A673 (cell line): ENCODE data around the gene DLGAP1. TPM values are rescaled to one million over a fixed set of nuclear protein-coding genes. Genes with fewer than 3 reads are reported as not detected.

Experiments
- BruUV-seq: library from RNA; stranded (reverse); fragments of 400-500 nt; replicated peaks from 2 replicates; lab custom pipeline; 2021; lab: Mats Ljungman, UMichigan
- CTCF ChIA-PET: fragments of 300-600 bp; sonication (Branson Sonifier 250); formaldehyde crosslinking; loops from one replicate; lab custom pipeline; 2022; ENCODE audit warnings: antibody characterized with exemption; lab: Charles Lee
- POLR2A ChIA-PET: fragments of 300-600 bp; sonication (Branson Sonifier 250); formaldehyde crosslinking; loops from one replicate; lab custom pipeline; 2022; ENCODE audit warnings: antibody characterized with exemption; ENCODE audit not compliant: low non-redundant PET; lab: Charles Lee
- DNase-seq: peaks from one replicate; pipeline ENCODE4 v3.0.0-alpha.2; 2015; ENCODE audit warnings: low spot score
- H3K27ac ChIP-seq: fragments of 200-600 bp; sonication (generic); 2 replicates; pipeline ENCODE4 v1.5.1; 2016; ENCODE audit warnings: mixed run types, low read depth, mild to moderate bottlenecking, mixed read lengths, antibody characterized with exemption, low read length; ENCODE audit not compliant: poor library complexity, severe bottlenecking
- H3K27me3 ChIP-seq: fragments of 200-600 bp; sonication (generic); replicated peaks from 2 replicates; pipeline ENCODE4 v1.6.1; 2017; ENCODE audit warnings: mixed run types, low read depth, mild to moderate bottlenecking, mixed read lengths, antibody characterized with exemption, low read length; ENCODE audit not compliant: insufficient read depth, poor library complexity
- H3K36me3 ChIP-seq: fragments of 200-600 bp; sonication (generic); 2 replicates; pipeline ENCODE4 v1.6.1; 2016; ENCODE audit warnings: mixed run types, mild to moderate bottlenecking, mixed read lengths, antibody characterized with exemption, low read length; ENCODE audit not compliant: insufficient read depth, poor library complexity, severe bottlenecking
- H3K4me1 ChIP-seq: fragments of 200-600 bp; sonication (generic); 2 replicates; pipeline ENCODE4 v1.6.1; 2017; ENCODE audit warnings: mixed run types, mild to moderate bottlenecking, mixed read lengths, antibody characterized with exemption, low read length; ENCODE audit not compliant: insufficient read depth, poor library complexity, severe bottlenecking
- H3K4me3 ChIP-seq: fragments of 200-600 bp; sonication (generic); 2 replicates; pipeline ENCODE4 v1.5.1; 2016; ENCODE audit warnings: low read depth, mixed run types, mild to moderate bottlenecking, mixed read lengths, low read length; ENCODE audit not compliant: poor library complexity, severe bottlenecking
- H3K9me3 ChIP-seq: fragments of 200-600 bp; sonication (generic); 2 replicates; pipeline ENCODE4 v1.6.1; 2016; ENCODE audit warnings: mixed run types, low read depth, mild to moderate bottlenecking, mixed read lengths, antibody characterized with exemption, low read length; ENCODE audit not compliant: poor library complexity, severe bottlenecking
- CTCF ChIP-seq: fragments of 300-800, 200-600 bp; sonication (generic); conservative IDR thresholded peaks from 2 replicates; pipeline ENCODE4 v1.5.1; 2017; ENCODE audit warnings: low read depth, mild to moderate bottlenecking, antibody characterized with exemption, low read length, moderate library complexity, mixed read lengths
- EZH2 ChIP-seq: fragments of 200-600 bp; sonication (generic); IDR thresholded peaks from 2 replicates; pipeline ENCODE4 v1.6.1; 2017; ENCODE audit warnings: borderline replicate concordance, low read depth, mild to moderate bottlenecking, mixed read lengths, antibody characterized with exemption, low read length; ENCODE audit not compliant: poor library complexity, severe bottlenecking
- intact Hi-C: fragments of 100-400 bp; cut with micrococcal nuclease; formaldehyde crosslinking; loops from one replicate; pipeline ENCODE4 v1.10.0; 2022; ENCODE audit not compliant: unreplicated experiment
- total RNA-seq: library from RNA; stranded (reverse); gene quantifications from 2 replicates; pipeline ENCODE4 v1.2.3, GENCODE V29; 2021

Gene DLGAP1
- total RNA-seq, 1 experiment from 2014 or later: 135 TPM

GRCh38 chr18:3626929-3627458 lies 828.1 kb downstream of the DLGAP1 start:
- DNase-seq: no peak
- intact Hi-C loops: no loop called here
- CTCF ChIA-PET: no interaction called here

GRCh38 chr18:3625742-3626091 lies 829.4 kb downstream of the DLGAP1 start:
- no peak overlapping the region for H3K4me3 ChIP-seq
- no peaks in the 10 kb centered on the region for H3K27me3 ChIP-seq
- intact Hi-C loops: no loop called here
- no TSS peak for BruUV-seq
- TF ChIP-seq CTCF (no peak), EZH2 (no peak)
- no peaks in the 10 kb centered on the region for H3K9me3 ChIP-seq
- H3K36me3 ChIP-seq: no peaks in the 10 kb centered on the region
- POLR2A ChIA-PET: interaction anchor here (0.6 kb wide), 1 partner anchor 15 kb away, joined by 5 read pairs; no protein-coding TSS in a partner anchor
- H3K4me1 ChIP-seq: peaks cover 39% of the 10 kb centered on the region
- peak overlapping the region; percentile 94 for H3K27ac ChIP-seq
- CTCF ChIA-PET: no interaction called here
- no peak for DNase-seq

More at GRCh38 chr18:3626929-3627458, 828.1 kb downstream of the DLGAP1 start:
- Histone ChIP-seq H3K27me3 (no peaks in the 10 kb centered on the region), H3K4me1 (peaks cover 39% of the 10 kb centered on the region), H3K4me3 (no peak overlapping the region), H3K36me3 (no peaks in the 10 kb centered on the region), H3K27ac (peak overlapping the region; percentile 7), H3K9me3 (no peaks in the 10 kb centered on the region)
- no peak for TF ChIP-seq EZH2
- TF ChIP-seq CTCF: no peak
- POLR2A ChIA-PET: no interaction called here
- no TSS peak for BruUV-seq

- no TSS peak for BruUV-seq
- TF ChIP-seq EZH2: no peak
- no peak for TF ChIP-seq CTCF
- no peaks in the 10 kb centered on the region for H3K36me3 ChIP-seq
- no peaks in the 10 kb centered on the region for H3K9me3 ChIP-seq
- H3K27ac ChIP-seq: peak overlapping the region; percentile 94
- intact Hi-C loops: no loop called here
- ChIA-PET CTCF (no interaction called here), POLR2A (interaction anchor here (0.6 kb wide), 1 partner anchor 14 kb away, joined by 5 read pairs; no protein-coding TSS in a partner anchor)
- peak; percentile 76 for DNase-seq
- H3K4me1 ChIP-seq: peaks cover 39% of the 10 kb centered on the region
- no peak overlapping the region for H3K4me3 ChIP-seq
- H3K27me3 ChIP-seq: no peaks in the 10 kb centered on the region
Measured at GRCh38 chr18:3624935-3625741, 830.0 kb downstream of the DLGAP1 start.
